Measurements from ENCODE around the gene AP1G2.
"Not testable (repeated sequence)": the region's sequence is repeated elsewhere in the genome, so short reads cannot be mapped to it uniquely, and the experiment has no call there.

AP1G2 gene

GRCh38 chr14:23567186-23568020 lies at the start of gene AP1G2:
TSS of gene AP1G2 (minus strand) at chr14:23567791. CDS start at chr14:23567314, 477 bp downstream.
- peak; percentile 88 for DNase-seq (ENCODE audit: extremely low spot score, insufficient read length, low read depth)
- FAIRE-seq: peak; percentile 91

GRCh38 chr14:23615856-23616255 lies 48.3 kb upstream of the AP1G2 start:
- no peak for DNase-seq (ENCODE audit: extremely low spot score, insufficient read length, low read depth)
- no peak for FAIRE-seq

- DNase-seq (ENCODE audit: extremely low spot score, insufficient read length, low read depth) (no peak), FAIRE-seq (no peak)
These were observed 46.8 kb upstream of the AP1G2 start for GRCh38 chr14:23614395-23614828.

GRCh38 chr14:23613242-23614070 lies 45.9 kb upstream of the AP1G2 start:
- no peak for FAIRE-seq

GRCh38 chr14:23612802-23613201 lies 45.2 kb upstream of the AP1G2 start:
- FAIRE-seq (no peak), DNase-seq (ENCODE audit: extremely low spot score, insufficient read length, low read depth) (no peak)

More at GRCh38 chr14:23613242-23614070, 45.9 kb upstream of the AP1G2 start:
- DNase-seq (ENCODE audit: extremely low spot score, insufficient read length, low read depth): no peak

GRCh38 chr14:23612354-23612732 lies 44.8 kb upstream of the AP1G2 start:
- DNase-seq (ENCODE audit: extremely low spot score, insufficient read length, low read depth) (no peak), FAIRE-seq (no peak)

GRCh38 chr14:23610815-23611289 lies 43.3 kb upstream of the AP1G2 start:
- DNase-seq (ENCODE audit: extremely low spot score, insufficient read length, low read depth): no peak

GRCh38 chr14:23610090-23610814 lies 42.7 kb upstream of the AP1G2 start:
- DNase-seq (ENCODE audit: extremely low spot score, insufficient read length, low read depth) (no peak), FAIRE-seq (no peak)

More at GRCh38 chr14:23610815-23611289, 43.3 kb upstream of the AP1G2 start:
- FAIRE-seq: no peak

GRCh38 chr14:23609411-23610089 lies 42.0 kb upstream of the AP1G2 start:
- not testable (repeated sequence) for FAIRE-seq; DNase-seq (ENCODE audit: extremely low spot score, insufficient read length, low read depth)

GRCh38 chr14:23609001-23609400 lies 41.4 kb upstream of the AP1G2 start:
- no peak for FAIRE-seq
- no peak for DNase-seq (ENCODE audit: extremely low spot score, insufficient read length, low read depth)

GRCh38 chr14:23608454-23608853 lies 40.9 kb upstream of the AP1G2 start:
- no peak for DNase-seq (ENCODE audit: extremely low spot score, insufficient read length, low read depth)
- no peak for FAIRE-seq

- peak; percentile 38 for DNase-seq (ENCODE audit: extremely low spot score, insufficient read length, low read depth)
- FAIRE-seq: peak; percentile 84
These were observed 38.5 kb upstream of the AP1G2 start for GRCh38 chr14:23605931-23606585.

- DNase-seq (ENCODE audit: extremely low spot score, insufficient read length, low read depth) (no peak), FAIRE-seq (no peak)
These were observed 37.1 kb upstream of the AP1G2 start for GRCh38 chr14:23604675-23605170.

GRCh38 chr14:23604148-23604547 lies 36.6 kb upstream of the AP1G2 start:
- no peak for FAIRE-seq
- no peak for DNase-seq (ENCODE audit: extremely low spot score, insufficient read length, low read depth)

GRCh38 chr14:23603103-23603502 lies 35.5 kb upstream of the AP1G2 start:
- no peak for FAIRE-seq
- DNase-seq (ENCODE audit: extremely low spot score, insufficient read length, low read depth): no peak

- DNase-seq (ENCODE audit: extremely low spot score, insufficient read length, low read depth) (no peak), FAIRE-seq (no peak)
These were observed 34.8 kb upstream of the AP1G2 start for GRCh38 chr14:23602181-23603095.

GRCh38 chr14:23601845-23602180 lies 34.2 kb upstream of the AP1G2 start:
- no peak for DNase-seq (ENCODE audit: extremely low spot score, insufficient read length, low read depth)
- peak; percentile 74 for FAIRE-seq

GRCh38 chr14:23601424-23601823 lies 33.8 kb upstream of the AP1G2 start:
- FAIRE-seq: no peak

More at GRCh38 chr14:23601424-23601823, 33.8 kb upstream of the AP1G2 start:
- DNase-seq (ENCODE audit: extremely low spot score, insufficient read length, low read depth): no peak
